ENCODE measurements around the gene CNTLN. TPM values are rescaled to one million over a fixed set of nuclear protein-coding genes. Genes with fewer than 3 reads are reported as not detected.
A peak's percentile ranks its signal among the peaks of the same experiment; 100 is the strongest.
"Not testable (repeated sequence)": the region's sequence is repeated elsewhere in the genome, so short reads cannot be mapped to it uniquely, and the experiment has no call there.

CNTLN gene
- polyA plus RNA-seq, 3 donors: 10.4 to 11.8 (median 11.5) TPM

DNA sequence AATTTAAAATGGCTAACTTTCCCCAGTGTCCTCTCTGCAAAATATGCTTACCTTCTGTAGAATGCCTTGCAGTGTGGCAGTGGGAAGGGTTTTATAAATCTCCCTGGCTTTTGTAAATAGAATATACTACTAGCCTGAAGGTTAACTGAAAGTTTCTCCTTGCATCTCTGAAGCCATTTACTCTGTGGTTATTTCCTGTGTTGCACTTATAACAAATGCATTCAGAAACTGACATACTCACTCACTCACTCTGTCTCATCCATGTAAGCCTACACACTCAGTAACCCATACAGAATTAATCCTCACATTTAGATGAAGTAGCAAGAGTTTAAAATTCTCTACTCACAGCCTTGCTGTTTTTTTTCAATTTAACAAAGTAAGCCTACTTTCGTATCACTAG is 356.9 kb downstream of the CNTLN start:
- no peak for DNase-seq

DNA sequence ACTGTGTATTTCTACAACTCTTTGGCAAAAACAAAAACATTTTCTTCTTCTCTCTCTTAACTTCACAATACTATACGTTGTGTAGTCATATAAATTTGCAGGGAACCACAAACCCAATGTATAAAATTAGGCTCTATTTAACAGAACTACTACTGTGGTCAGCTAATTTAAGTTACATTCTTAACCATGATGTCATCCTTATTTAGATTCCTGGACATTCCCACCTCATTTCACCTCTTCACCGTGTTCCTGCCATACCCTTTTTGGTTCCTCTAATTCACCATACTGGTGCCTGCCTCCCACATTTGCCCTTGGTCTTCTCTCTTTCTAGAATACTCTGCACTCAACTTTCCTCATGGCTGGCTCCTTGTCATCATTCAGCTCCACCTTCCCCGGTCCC is 368.4 kb downstream of the CNTLN start:
- no peak for DNase-seq

DNA sequence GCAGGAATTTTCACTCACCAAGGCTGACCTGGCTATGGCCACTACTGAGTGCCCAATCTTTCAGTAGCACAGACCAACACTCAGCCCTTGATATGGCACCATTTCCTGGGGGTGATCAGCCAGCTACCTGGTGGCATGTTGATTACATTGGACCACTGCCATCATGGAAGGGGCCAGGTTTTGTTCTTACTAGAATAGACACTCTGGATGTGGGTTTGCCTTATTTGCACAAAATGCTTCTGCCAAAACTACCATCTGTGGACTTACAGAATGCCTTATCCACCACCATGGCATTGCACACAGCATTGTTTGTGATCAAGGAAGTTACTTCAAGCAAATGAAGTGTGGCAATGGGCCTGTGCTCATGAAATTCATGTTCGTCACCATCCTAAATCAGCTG is 374.3 kb downstream of the CNTLN start:
- DNase-seq: no peak

DNA sequence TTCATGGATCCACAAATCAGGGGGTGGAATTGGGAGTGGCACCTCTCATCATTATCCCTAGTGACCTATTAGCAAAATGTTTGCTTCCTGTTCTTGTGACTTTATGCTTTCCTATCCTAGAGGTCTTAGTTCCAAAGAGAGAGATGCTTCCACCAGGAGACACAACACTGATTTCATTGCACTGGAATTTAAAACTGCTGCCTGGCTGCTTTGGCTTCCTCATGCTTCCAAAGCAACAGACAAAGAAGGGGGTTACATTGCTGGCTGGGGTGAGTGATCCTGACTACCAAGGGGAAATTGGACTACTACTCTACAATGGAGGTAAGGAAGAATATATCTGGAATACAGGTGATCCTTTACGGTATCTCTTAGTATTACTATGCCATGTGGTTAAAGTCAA is 374.9 kb downstream of the CNTLN start:
- DNase-seq: no peak

DNA sequence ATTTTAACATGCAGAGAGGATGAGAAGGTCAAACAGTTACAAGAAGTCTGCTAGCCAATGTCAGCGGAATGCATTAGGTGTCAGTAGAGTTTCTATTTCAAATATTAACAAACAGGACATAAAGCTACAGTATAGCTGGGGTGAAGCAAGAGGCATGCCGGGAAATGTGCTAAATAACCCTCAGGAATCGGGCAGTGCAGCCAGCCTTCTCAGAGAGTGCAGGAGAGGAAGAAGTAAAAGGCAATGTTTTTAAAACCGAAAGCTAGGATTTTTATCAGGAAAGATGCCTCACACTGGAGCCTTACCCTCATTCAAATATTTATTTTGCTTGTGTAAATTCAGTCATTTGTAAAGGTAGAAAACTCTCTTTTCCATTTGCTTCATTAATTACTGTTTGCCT is 384.9 kb downstream of the CNTLN start:
- DNase-seq: no peak

DNA sequence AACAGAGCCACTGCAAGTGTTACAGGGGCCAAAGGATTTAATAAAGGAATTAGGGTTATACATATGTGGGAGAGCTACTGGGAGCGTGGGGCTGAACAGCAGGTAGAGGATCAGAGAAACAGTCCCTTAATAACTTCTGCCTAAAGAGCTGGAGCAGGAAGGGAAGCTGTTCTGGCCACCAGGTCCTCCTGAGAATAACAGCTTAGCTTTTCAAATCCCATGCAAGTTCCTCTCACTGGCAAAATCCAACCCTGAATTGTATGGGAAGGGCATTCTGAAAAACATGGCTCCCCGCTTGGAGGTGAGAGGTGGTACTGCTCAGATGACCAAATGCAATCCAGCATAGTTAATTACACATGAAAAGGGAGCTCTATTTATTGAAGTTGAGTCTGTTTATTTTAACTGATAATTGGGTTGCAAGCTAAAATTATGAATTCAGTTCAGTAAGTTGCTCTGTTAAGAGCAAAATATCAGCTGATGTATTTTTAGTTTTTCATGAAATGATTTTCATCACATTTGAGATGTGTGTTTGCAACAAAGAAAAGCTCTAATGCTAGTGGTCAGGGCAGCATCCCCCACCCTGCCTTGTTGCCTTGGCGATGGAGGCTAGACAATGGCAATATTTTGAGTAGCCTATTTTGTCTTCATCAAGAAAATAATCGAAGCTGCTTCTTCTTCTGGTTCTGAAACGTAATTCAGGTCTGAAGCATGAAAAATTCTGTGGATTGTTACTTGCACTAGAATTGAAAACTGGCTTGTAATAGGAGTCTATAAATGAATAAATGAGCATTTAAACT is 385.6 kb downstream of the CNTLN start:
- no peak for DNase-seq

DNA sequence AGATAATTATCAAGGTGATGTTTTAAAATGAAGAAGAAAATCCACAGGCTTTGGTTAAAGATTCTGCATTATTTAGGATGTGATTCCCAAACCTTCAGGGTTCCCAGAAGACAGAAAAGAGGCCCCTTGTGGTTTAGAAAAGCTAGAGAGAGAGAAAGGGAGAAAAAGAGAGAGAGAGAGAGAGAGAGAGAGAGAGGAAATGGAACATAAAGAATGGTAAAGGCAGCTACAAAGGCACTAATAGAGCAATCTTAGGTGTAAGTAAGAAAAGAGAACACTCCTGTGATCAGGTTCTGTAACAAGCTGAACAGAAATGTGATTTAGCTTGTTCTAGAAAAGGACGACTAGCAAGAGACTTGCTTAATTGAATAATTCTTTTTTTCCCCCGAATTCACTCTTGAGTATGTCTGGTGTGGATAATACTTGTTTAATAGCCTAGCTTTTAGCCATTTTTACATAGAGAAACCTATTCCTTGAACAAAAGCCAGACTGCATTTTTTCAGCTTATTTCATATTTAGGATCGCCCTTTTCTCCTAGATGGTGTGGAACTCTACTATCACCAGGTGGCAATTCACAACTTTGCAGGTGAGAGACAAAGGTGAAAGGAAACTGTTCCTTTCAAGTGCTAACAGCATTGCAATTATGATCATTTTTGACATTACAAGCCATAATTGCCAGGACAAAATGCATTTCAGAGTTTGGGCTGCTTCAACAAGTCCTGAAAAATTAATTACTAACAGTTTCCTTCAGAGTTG is 386.4 kb downstream of the CNTLN start:
- no peak for DNase-seq

DNA sequence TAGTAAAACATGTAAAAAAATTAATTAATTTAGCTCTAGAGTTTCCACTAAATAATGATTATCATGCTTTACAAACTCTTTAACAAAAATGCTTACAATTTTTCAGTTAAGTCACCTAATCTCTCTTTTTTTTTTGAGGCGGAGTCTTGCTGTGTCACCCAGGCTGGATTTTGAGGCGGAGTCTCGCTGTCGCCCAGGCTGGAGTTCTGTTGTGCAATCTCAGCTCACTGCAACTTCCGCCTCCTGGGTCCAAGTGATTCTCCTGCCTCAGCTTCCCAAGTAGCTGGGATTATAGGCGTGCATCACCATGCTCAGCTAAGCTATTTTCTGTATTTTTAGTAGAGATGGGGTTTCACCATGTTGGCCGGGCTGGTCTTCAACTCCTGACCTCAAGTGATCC is 391.9 kb downstream of the CNTLN start:
- not testable (repeated sequence) for DNase-seq

DNA sequence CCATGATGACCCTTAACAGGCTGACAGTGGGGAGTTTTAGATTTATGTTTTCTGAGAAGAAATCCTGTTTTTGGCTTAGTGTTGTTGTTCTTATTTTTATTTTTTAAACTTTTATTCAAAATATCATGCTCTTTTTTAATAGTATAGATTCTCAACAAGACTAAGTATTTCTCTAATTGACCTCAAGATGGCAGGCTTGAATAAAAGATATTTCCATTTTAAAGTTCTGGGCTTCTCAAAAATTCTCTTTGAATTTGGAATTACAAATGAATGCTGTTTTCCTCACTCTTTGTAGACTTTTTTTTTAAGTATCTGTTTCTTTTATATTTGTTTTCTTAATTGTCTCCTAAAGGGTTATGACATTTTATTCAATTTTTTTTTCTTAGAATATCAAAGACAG is 394.0 kb downstream of the CNTLN start:
- DNase-seq: no peak

DNA sequence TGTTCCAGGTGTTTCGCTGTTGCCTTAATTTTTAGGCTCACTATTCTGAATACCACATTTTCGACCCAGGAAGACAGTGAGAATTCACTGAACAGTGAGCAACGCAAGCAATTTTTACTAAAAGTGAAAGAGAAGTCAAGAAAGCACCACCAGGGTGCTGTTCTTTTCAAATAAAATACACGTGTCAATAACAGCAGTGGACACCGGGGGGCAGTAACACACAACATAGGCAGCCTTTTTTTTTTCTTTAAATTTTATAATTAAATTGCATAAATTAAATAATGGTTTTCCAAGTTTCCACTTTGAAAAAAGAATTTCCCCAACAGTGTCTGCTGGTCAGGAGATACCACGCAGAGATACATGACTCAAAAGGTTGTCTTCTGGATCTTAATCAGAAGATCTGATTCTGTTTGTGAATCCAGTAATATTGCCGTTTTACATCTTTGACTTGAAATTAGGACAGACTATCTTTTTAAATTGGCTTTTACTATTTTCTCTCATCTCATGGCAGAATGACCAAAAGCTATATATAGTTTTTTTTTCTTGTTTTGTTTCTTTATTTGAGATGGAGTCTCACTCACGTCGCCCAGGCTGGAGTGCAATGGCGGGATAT is 396.9 kb downstream of the CNTLN start:
- peak; percentile 38 for DNase-seq

DNA sequence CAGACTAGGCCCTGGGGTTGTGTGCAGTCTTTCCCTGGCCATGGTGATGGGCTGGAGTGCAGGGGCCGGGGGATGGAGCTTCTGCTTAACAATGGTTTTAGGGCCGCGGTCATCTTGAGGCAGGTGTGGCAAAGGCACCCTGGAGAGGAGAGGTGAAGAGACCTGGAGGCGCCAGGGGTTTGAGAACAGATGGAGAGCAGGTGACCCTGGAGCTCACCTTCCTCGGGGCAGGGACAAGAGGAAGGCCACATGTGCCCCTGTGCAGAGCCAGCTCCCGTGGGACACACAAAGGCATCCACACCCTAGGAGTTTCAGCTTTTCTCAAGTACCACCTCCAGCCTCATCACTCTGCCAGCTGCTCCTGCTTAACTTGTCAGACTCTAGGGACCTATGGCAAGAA is 397.6 kb downstream of the CNTLN start:
- DNase-seq: no peak

DNA sequence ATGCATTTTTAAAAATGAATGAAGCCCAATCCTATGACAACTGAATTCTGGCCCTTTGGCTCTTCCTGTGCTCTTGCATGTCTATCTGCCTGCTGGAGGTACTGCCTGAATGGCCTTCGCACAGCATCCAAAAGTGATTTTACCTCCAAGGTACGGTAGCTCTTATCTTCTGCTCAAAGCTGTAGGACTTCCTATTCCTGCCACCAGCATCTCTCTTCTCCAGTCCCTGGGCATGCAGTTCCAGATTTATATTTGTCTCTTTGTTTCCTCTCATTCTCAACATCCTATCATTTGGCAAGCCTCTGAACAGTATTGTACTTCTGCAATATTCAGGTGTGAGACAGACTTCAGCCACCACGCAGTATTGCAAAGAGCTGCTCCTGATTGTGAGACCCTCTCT is 400.3 kb downstream of the CNTLN start:
- DNase-seq: no peak

DNA sequence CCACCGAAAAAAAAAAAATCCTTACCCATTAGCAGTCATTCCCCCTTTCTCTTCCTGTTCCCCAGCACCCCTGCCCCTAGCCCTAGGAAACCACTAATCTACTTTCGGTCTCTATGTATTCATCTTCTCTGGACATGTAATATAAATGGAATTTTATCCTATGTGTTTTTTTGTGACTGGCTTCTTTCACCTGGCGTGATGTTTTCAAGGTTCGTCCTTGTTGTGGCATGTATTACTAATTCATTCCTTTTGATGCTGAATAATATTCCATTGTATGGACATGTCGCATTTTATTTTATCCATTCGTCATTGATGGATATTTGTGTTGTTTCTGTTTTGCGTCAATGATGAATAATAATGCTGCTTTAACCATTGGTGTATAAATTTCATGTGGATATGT is 401.2 kb downstream of the CNTLN start:
- no peak for DNase-seq

DNA sequence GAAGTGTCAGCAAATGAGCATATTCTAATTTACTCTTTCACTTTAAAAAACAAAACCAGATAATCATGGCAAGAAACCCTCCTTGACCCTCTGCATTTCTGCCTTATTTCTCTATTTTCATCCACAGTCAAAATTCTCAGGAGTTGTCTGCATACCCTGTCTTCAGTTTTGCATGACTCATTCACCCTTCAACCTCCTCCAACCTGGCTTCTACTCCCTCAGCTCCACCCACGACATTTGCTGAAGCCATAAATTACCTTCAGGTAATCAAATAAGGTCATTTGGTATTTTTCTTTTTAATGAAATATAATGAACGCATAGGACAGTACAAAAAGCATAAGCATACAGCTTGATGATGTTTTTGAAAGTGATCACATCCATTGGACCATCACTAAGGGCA is 416.2 kb downstream of the CNTLN start:
- DNase-seq: no peak

Measured in renal pelvis (tissue), 4 donors.